Ascending aorta (tissue), 2 donors: Measurements from ENCODE around the gene PCNX3. TPM values are rescaled to one million over a fixed set of nuclear protein-coding genes. Genes with fewer than 3 reads are reported as not detected.

Experiments
- DNase-seq, 2 donors: peaks; one replicate each; pipeline ENCODE4 v3.0.0-alpha.2; 2019; ENCODE audit warnings: low spot score in 2 of 2
- H3K27ac ChIP-seq, 2 donors: fragments of 200-600 bp; sonication (generic); one replicate each; pipeline ENCODE4 v1.5.1; 2016 to 2017; ENCODE audit warnings: mild to moderate bottlenecking in 1 of 2
- H3K27me3 ChIP-seq: fragments of 200-600 bp; sonication (generic); one replicate; pipeline ENCODE4 v1.5.1; 2017
- H3K36me3 ChIP-seq, 2 donors: fragments of 200-600 bp; sonication (generic); one replicate each; pipeline ENCODE4 v1.5.1; 2016
- H3K4me1 ChIP-seq, 2 donors: fragments of 200-600 bp; sonication (generic); one replicate each; pipeline ENCODE4 v1.5.1; 2016 to 2017; ENCODE audit warnings: mild to moderate bottlenecking in 1 of 2
- H3K4me3 ChIP-seq, 2 donors: fragments of 200-600 bp; sonication (generic); one replicate each; pipeline ENCODE4 v1.5.1; 2016 to 2017; ENCODE audit warnings: mild to moderate bottlenecking in 1 of 2
- H3K9me3 ChIP-seq, 2 donors: fragments of 200-600 bp; sonication (generic); one replicate each; pipeline ENCODE4 v1.5.1; 2016
- intact Hi-C: fragments of 100-400 bp; cut with DNase I; formaldehyde crosslinking; loops from one replicate; pipeline ENCODE4 v1.15.1; 2023
- total RNA-seq: library from RNA; depleted of rRNA; stranded (reverse); fragments of >200 nt; gene quantifications from one replicate; pipeline ENCODE4 v1.1.0, GENCODE V29; 2016
- TF ChIP-seq, protein P1 (sequence below), 3 experiments: fragments of 200-600 bp in 2 of 3; fragments of 450-650 bp in 1 of 3; sonication (generic) in 2 of 3; IDR thresholded peaks; one replicate each; pipeline ENCODE4 v1.5.1; 2016 to 2019; ENCODE audit warnings: antibody characterized with exemption in 3 of 3, mild to moderate bottlenecking in 1 of 3, moderate library complexity in 1 of 3

PCNX3 gene
- total RNA-seq, 1 donor from 2014 or later, result 181 TPM

DNA sequence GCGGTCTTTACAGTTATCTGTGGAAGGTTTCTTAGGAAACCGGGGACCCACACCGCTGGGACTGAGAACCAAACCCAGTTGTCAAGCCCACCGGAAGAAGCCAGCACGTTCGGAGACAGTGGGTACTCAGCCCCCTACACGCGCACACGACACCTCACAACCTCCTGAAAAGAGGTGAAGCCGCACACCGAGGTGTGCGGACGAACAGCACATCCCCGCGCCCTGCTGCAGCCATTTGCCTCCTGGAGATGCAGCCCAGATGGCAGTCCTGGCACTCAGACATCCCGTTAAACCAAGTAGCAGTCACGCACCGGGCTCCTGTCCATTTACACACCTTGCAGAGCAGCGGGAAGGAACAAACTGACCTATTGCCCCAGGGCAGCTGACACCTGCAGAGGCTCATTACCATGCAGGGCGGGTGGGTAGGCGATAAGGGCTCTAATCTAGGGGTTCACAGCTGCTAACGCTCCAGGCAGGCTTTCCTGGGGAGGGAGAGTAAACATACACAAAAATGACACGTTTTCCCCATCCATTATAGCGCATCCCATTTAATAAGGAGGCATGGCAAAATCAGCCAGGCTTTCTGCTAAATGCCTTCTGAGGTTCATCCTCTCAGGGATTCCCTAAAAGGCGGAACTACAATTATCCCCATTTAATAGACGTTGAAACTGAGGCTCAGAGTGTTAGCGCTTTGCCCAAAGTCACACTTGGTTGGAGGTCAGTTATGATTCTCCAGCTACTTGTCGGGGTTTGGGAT is 40.6 kb upstream of the PCNX3 start:
- no peak for DNase-seq
- no peaks in the 10 kb centered on the region for H3K27me3 ChIP-seq
- peaks cover 28 to 44% of the 10 kb centered on the region in 2 donors for H3K4me1 ChIP-seq
- peak overlapping the region; percentile 95 to 98 for H3K4me3 ChIP-seq
- H3K9me3 ChIP-seq, result no peaks in the 10 kb centered on the region
- peaks cover 17 to 20% of the 10 kb centered on the region in 2 donors for H3K36me3 ChIP-seq
- intact Hi-C loops, result loop anchor here (1.0 to 5.0 kb wide), 6 partner anchors 18 to 193 kb away; partner anchors contain the start of genes PCNX3 and SLC25A45
- TF ChIP-seq, protein P1, sequence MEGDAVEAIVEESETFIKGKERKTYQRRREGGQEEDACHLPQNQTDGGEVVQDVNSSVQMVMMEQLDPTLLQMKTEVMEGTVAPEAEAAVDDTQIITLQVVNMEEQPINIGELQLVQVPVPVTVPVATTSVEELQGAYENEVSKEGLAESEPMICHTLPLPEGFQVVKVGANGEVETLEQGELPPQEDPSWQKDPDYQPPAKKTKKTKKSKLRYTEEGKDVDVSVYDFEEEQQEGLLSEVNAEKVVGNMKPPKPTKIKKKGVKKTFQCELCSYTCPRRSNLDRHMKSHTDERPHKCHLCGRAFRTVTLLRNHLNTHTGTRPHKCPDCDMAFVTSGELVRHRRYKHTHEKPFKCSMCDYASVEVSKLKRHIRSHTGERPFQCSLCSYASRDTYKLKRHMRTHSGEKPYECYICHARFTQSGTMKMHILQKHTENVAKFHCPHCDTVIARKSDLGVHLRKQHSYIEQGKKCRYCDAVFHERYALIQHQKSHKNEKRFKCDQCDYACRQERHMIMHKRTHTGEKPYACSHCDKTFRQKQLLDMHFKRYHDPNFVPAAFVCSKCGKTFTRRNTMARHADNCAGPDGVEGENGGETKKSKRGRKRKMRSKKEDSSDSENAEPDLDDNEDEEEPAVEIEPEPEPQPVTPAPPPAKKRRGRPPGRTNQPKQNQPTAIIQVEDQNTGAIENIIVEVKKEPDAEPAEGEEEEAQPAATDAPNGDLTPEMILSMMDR (IDR thresholded peaks at IDR 0.05), result no peak
- peak overlapping the region; percentile 96 to 99 for H3K27ac ChIP-seq

DNA sequence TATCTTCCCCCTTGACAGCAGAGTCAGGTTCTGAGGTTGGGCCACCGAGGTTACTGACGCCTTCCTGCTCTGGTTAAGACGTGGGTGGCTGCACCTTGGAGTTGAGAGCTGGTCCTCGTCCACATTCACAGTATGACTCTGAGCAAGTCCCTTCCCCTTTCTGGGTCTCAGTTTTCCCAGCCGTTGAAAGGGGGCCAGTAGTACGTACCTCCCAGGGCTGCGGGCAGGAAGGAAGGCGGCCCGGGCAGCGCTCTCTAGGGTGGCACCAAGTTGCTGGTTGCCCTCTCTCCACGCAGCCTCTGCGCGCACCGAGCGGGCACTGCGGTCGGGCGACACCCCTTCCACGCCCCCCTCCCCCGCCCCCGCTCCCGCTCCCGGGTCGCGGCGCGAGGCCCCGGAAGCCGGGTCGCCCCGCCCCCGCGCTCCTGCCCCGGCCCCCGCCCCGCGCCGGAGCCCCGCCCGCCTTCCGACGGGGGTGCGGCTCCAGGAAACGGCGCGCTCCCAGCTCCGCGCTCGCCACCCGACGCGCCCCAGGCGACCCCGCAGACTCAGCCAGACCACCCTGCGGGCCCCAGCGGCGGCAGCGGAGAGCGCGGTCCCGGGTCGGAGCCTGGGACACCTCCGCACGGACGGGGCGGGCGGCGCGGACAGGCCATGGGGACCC is 39.9 kb upstream of the PCNX3 start, which contains the start of gene EHBP1L1:
EHBP1L1 (plus strand) TSS at position 486 of the 664 bp plus-strand sequence. CDS start 250 bp downstream, outside the sequence.
- Histone ChIP-seq H3K4me1 (peaks cover 28 to 44% of the 10 kb centered on the region in 2 donors), H3K9me3 (no peaks in the 10 kb centered on the region), H3K4me3 (peak within 1 kb of the TSS; percentile 95 to 98), H3K36me3 (peaks cover 24 to 27% of the 10 kb centered on the region in 2 donors), H3K27ac (peak within 1 kb of the TSS; percentile 96 to 99), H3K27me3 (no peaks in the 10 kb centered on the region)
- TF ChIP-seq, protein P1 (IDR thresholded peaks at IDR 0.05), result no peak
- intact Hi-C loops, result loop anchor here (2.0 kb wide), 2 partner anchors 31 to 157 kb away; no protein-coding TSS in a partner anchor
- DNase-seq, result peak in 1 of 2 donors; percentile 89

DNA sequence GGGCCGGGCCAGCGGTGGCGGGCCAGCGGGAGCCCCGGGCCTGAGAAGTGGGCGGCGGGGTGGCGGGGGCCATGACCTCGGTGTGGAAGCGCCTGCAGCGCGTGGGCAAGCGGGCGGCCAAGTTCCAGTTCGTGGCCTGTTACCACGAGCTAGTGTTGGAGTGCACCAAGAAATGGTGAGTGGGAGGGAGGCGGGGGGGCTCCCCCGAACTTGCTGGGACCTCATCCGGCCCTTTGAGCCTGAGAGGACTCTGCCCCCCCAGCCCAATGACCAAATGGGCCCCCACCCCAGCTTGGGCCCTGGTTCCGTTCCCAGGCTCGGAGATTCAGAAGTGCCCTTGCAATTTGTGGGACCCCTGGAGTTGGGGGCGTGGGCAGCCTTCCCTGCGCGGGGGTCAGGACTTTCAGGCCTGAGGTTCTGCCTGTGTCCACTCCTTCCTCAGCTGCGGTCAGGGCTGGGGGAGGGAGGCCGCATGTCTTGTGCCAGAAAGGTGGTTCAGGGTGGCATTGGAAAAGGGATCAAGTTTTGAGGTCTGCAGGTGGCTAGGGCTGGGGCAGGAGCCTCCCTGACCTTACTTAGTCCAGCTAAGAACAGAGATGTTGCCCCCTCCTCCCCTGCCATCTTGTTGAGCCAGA is 39.2 kb upstream of the PCNX3 start:
- peak overlapping the region; percentile 96 to 99 for H3K27ac ChIP-seq
- peaks cover 31 to 33% of the 10 kb centered on the region in 2 donors for H3K36me3 ChIP-seq
- no peaks in the 10 kb centered on the region for H3K27me3 ChIP-seq
- intact Hi-C loops, result loop anchor here (2.0 kb wide), 1 partner anchor 30 kb away; no protein-coding TSS in a partner anchor
- TF ChIP-seq, protein P1 (IDR thresholded peaks at IDR 0.05), result no peak
- H3K4me3 ChIP-seq, result peak overlapping the region; percentile 95 to 98
- H3K9me3 ChIP-seq, result no peaks in the 10 kb centered on the region
- H3K4me1 ChIP-seq, result peaks cover 21 to 37% of the 10 kb centered on the region in 2 donors
- DNase-seq, result no peak

- TF ChIP-seq, protein P1 (IDR thresholded peaks at IDR 0.05), result no peak
- peak overlapping the region; percentile 96 to 99 for H3K27ac ChIP-seq
- peaks cover 16 to 30% of the 10 kb centered on the region in 2 donors for H3K4me1 ChIP-seq
- H3K27me3 ChIP-seq, result no peaks in the 10 kb centered on the region
- peak overlapping the region; percentile 95 to 98 for H3K4me3 ChIP-seq
- peaks cover 38 to 41% of the 10 kb centered on the region in 2 donors for H3K36me3 ChIP-seq
- no peaks in the 10 kb centered on the region for H3K9me3 ChIP-seq
- peak; percentile 82 to 93 for DNase-seq
- intact Hi-C loops, result loop anchor here (2.0 kb wide), 1 partner anchor 30 kb away; no protein-coding TSS in a partner anchor
These were observed 38.5 kb upstream of the PCNX3 start for GRCh38 chr11:65576867-65577755.
